Kidney (tissue), 14 donors: ENCODE results near the gene C4orf54. TPM values are rescaled to one million over a fixed set of nuclear protein-coding genes. Genes with fewer than 3 reads are reported as not detected.

Source experiments
- DNase-seq, 5 donors: peaks; one replicate each; pipeline ENCODE4 v3.0.0-alpha.2; 2013 to 2020
- FAIRE-seq: peaks from 2 replicates; lab custom pipeline; 2012; peaks lifted over from hg19 to GRCh38; lab: Jason Lieb, UNC
- H3K27ac ChIP-seq, 2 donors: one replicate each; pipeline ENCODE4 v1.7.0; 2013; ENCODE audit warnings: low read depth in 2 of 2, low read length in 2 of 2, inconsistent platforms in 1 of 2
- H3K27me3 ChIP-seq: one replicate; pipeline ENCODE4 v1.7.1; 2013; ENCODE audit warnings: low read length, inconsistent platforms; ENCODE audit not compliant: control insufficient read depth, insufficient read depth
- H3K36me3 ChIP-seq, 3 donors: one replicate each; pipeline versions ENCODE4 v1.7.0 to v1.7.1; 2013; ENCODE audit warnings: low read length in 3 of 3, control low read depth in 1 of 3, inconsistent platforms in 1 of 3; ENCODE audit not compliant: insufficient read depth in 3 of 3, control insufficient read depth in 2 of 3
- H3K4me1 ChIP-seq, 3 donors: one replicate each; pipeline versions ENCODE4 v1.7.0 to v1.7.1; 2013; ENCODE audit warnings: low read length in 3 of 3, inconsistent platforms in 1 of 3, low read depth in 1 of 3; ENCODE audit not compliant: control insufficient read depth in 2 of 3, insufficient read depth in 2 of 3
- H3K4me3 ChIP-seq, 3 donors: one replicate each; pipeline versions ENCODE4 v1.7.0 to v1.8.1; 2013; ENCODE audit warnings: low read length in 3 of 3, control low read depth in 1 of 3, inconsistent platforms in 1 of 3
- H3K9ac ChIP-seq, 3 donors: one replicate each; pipeline versions ENCODE4 v1.7.0 to v1.7.1; 2013; ENCODE audit warnings: low read length in 3 of 3, control low read depth in 1 of 3, inconsistent platforms in 1 of 3
- H3K9me3 ChIP-seq, 3 donors: one replicate each; pipeline versions ENCODE4 v1.7.0 to v1.7.1; 2013; ENCODE audit warnings: low read length in 3 of 3, control low read depth in 1 of 3, inconsistent platforms in 1 of 3; ENCODE audit not compliant: control insufficient read depth in 2 of 3, insufficient read depth in 1 of 3
- CTCF ChIP-seq: IDR thresholded peaks from 3 replicates; pipeline ENCODE4 v1.5.1; 2012; ENCODE audit warnings: mild to moderate bottlenecking, moderate library complexity, borderline replicate concordance; ENCODE audit not compliant: insufficient read depth; ENCODE audit errors: extremely low read depth
- intact Hi-C: fragments of 100-400 bp; cut with DNase I; formaldehyde crosslinking; loops from one replicate; pipeline ENCODE4 v1.11.1; 2022
- polyA plus RNA-seq: library from polyadenylated mRNA; stranded (reverse); fragments of 350-450 nt; fragmentation: Illumina TruSeq; extraction: RNeasy Lipid Tissue Mini Kit (QIAGEN cat#74804); gene quantifications from one replicate; pipeline ENCODE4 v1.2.3, GENCODE V29; 2014; ENCODE audit warnings: low read depth, low replicate concordance; ENCODE audit not compliant: insufficient read depth
- total RNA-seq: library from RNA; stranded (reverse); fragmentation: NEBNext Ultra II Directional; extraction: Animal tissue kit (Norgen Biotek cat#: 25700); gene quantifications from one replicate; pipeline ENCODE4 v1.2.1, GENCODE V29; 2021
- donor health status: control.
- donor health status: control.
- donor health status: control.
- donor health status: control.
- donor health status: control.
- donor health status: DM: yes; HTN: yes; CAD: no.
- donor health status: Normal renal cell carcinoma (clear cell type).

Gene C4orf54
- total and polyA plus RNA-seq, 2 donors from 2014 or later = 0.19 to 0.56 TPM

- TF ChIP-seq CTCF = no peak
- H3K4me3 ChIP-seq = no peak overlapping the region
- intact Hi-C loops = no loop called here
- H3K9me3 ChIP-seq = peaks cover 0 to 10% (median 0%) of the 10 kb centered on the region in 3 donors
- no peaks in the 10 kb centered on the region for H3K27me3 ChIP-seq
- no peaks in the 10 kb centered on the region for H3K36me3 ChIP-seq
- no peak overlapping the region for H3K27ac ChIP-seq
- peaks cover 0 to 3% (median 0%) of the 10 kb centered on the region in 3 donors for H3K4me1 ChIP-seq
- FAIRE-seq = no peak
- DNase-seq = no peak
- H3K9ac ChIP-seq = no peak overlapping the region
Measured at GRCh38 chr4:99668472-99668871, 10.8 kb upstream of the C4orf54 start.

DNA sequence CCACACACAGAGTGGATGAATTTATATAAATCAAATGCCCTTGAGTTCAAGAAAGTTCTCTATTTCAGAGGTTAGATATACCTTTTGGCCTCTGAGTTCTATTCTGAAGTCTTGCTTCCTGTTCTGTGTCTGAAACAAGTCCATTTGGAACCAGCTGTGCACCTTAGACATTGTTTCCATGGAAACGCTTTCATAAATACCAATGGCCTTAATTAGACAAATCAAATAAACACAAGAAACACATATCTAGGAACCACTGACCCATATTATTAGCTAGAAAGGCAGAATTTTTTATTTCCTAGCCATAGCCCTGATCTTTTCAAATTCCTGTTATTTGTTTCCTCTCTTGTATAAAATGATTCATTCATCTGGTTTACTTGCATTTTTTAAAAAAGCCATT is 8.4 kb upstream of the C4orf54 start:
- no peaks in the 10 kb centered on the region for H3K9me3 ChIP-seq
- peak in 2 of 5 donors; percentile 50 to 51 for DNase-seq
- no peak overlapping the region for H3K4me3 ChIP-seq
- H3K9ac ChIP-seq = no peak overlapping the region
- intact Hi-C loops = no loop called here
- no peaks in the 10 kb centered on the region for H3K36me3 ChIP-seq
- no peak for TF ChIP-seq CTCF
- peak; percentile 13 for FAIRE-seq
- H3K27me3 ChIP-seq = no peaks in the 10 kb centered on the region
- H3K27ac ChIP-seq = no peak overlapping the region
- peaks cover 0 to 3% (median 0%) of the 10 kb centered on the region in 3 donors for H3K4me1 ChIP-seq

- FAIRE-seq = no peak
- no peak overlapping the region for H3K27ac ChIP-seq
Measured at GRCh38 chr4:99664716-99665115, 7.1 kb upstream of the C4orf54 start.

More at GRCh38 chr4:99664716-99665115, 7.1 kb upstream of the C4orf54 start:
- intact Hi-C loops = no loop called here
- no peak for TF ChIP-seq CTCF
- H3K4me3 ChIP-seq = no peak overlapping the region
- no peaks in the 10 kb centered on the region for H3K36me3 ChIP-seq
- no peaks in the 10 kb centered on the region for H3K9me3 ChIP-seq
- no peak overlapping the region for H3K9ac ChIP-seq
- H3K27me3 ChIP-seq = no peaks in the 10 kb centered on the region
- no peak for DNase-seq
- H3K4me1 ChIP-seq = peaks cover 0 to 3% (median 0%) of the 10 kb centered on the region in 3 donors
